Measurements from ENCODE around the gene PHF12.

DNA sequence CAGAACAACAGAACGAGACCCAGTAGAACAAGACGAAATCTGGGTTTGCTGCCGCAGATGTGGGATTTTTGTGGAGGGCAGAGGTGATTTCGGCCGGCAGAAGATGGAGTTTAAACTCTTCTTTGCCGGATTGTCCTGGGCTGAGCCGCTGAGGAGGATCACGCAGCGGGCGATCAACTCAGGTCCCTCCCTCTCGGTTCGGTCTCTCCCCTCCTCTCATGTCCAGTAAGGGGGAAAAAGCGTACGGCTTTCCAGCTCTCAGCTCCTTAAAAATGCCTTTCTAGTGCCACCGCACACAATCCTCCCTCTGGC is 2.5 kb downstream of the PHF12 start:
- no peak for TF ChIP-seq POLR2A (IDR thresholded peaks at IDR 0.05)
- TF ChIP-seq, protein P1, sequence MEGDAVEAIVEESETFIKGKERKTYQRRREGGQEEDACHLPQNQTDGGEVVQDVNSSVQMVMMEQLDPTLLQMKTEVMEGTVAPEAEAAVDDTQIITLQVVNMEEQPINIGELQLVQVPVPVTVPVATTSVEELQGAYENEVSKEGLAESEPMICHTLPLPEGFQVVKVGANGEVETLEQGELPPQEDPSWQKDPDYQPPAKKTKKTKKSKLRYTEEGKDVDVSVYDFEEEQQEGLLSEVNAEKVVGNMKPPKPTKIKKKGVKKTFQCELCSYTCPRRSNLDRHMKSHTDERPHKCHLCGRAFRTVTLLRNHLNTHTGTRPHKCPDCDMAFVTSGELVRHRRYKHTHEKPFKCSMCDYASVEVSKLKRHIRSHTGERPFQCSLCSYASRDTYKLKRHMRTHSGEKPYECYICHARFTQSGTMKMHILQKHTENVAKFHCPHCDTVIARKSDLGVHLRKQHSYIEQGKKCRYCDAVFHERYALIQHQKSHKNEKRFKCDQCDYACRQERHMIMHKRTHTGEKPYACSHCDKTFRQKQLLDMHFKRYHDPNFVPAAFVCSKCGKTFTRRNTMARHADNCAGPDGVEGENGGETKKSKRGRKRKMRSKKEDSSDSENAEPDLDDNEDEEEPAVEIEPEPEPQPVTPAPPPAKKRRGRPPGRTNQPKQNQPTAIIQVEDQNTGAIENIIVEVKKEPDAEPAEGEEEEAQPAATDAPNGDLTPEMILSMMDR (IDR thresholded peaks at IDR 0.05), result no peak
- TF ChIP-seq POLR2AphosphoS5 (IDR thresholded peaks at IDR 0.05), result no peak

All from sigmoid colon (tissue), 4 donors.